HEK293T (cell line): Measurements from ENCODE around the gene KCNMA1.

Experiments used
- CTCF ChIA-PET: fragments of 350-600 bp; formaldehyde crosslinking; extraction: SDS; loops from one replicate; lab custom pipeline; 2021; ENCODE audit warnings: antibody characterized with exemption, inconsistent platforms; lab: Yijun Ruan, JAX
- POLR2A ChIA-PET: fragments of 350-600 bp; formaldehyde crosslinking; extraction: SDS; loops from one replicate; lab custom pipeline; 2020; ENCODE audit warnings: antibody characterized with exemption, inconsistent platforms; lab: Yijun Ruan, JAX
- DNase-seq: peaks from one replicate; pipeline ENCODE4 v3.0.0; 2012; ENCODE audit warnings: mixed read lengths; ENCODE audit errors: extremely low spot score
- ARNT ChIP-seq: fragments of 450-650 bp; IDR thresholded peaks from 2 replicates; pipeline ENCODE4 v1.6.1; 2017; ENCODE audit warnings: mild to moderate bottlenecking
- BHLHE40 ChIP-seq: fragments of 450-650 bp; IDR thresholded peaks from 2 replicates; pipeline ENCODE4 v1.6.1; 2016; ENCODE audit warnings: mild to moderate bottlenecking, moderate library complexity, borderline replicate concordance
- CTBP1 ChIP-seq: fragments of 450-650 bp; IDR thresholded peaks from 2 replicates; pipeline ENCODE4 v1.6.1; 2016; ENCODE audit warnings: borderline replicate concordance
- ELF4 ChIP-seq: fragments of 450-650 bp; IDR thresholded peaks from 2 replicates; pipeline ENCODE4 v1.6.1; 2017; ENCODE audit warnings: antibody characterized with exemption
- FOXA1 ChIP-seq: fragments of 450-650 bp; IDR thresholded peaks from 2 replicates; pipeline ENCODE4 v1.6.1; 2016; ENCODE audit warnings: mild to moderate bottlenecking
- FOXK2 ChIP-seq: fragments of 450-650 bp; IDR thresholded peaks from 2 replicates; pipeline ENCODE4 v1.6.1; 2016; ENCODE audit warnings: mild to moderate bottlenecking
- FOXM1 ChIP-seq: fragments of 450-650 bp; IDR thresholded peaks from 2 replicates; pipeline ENCODE4 v1.6.1; 2017; ENCODE audit warnings: mild to moderate bottlenecking, borderline replicate concordance
- HDGF ChIP-seq: fragments of 450-650 bp; IDR thresholded peaks from 2 replicates; pipeline ENCODE4 v1.6.1; 2017; ENCODE audit warnings: antibody characterized with exemption, borderline replicate concordance
- L3MBTL2 ChIP-seq: fragments of 450-650 bp; conservative IDR thresholded peaks from 2 replicates; pipeline ENCODE4 v1.6.1; 2016; ENCODE audit warnings: mild to moderate bottlenecking
- LEF1 ChIP-seq: fragments of 450-650 bp; IDR thresholded peaks from 2 replicates; pipeline ENCODE4 v1.6.1; 2017; ENCODE audit warnings: mild to moderate bottlenecking, borderline replicate concordance
- NFRKB ChIP-seq: fragments of 450-650 bp; IDR thresholded peaks from 2 replicates; pipeline ENCODE4 v1.6.1; 2016; ENCODE audit warnings: mild to moderate bottlenecking, moderate library complexity
- SP1 ChIP-seq: fragments of 450-650 bp; IDR thresholded peaks from 2 replicates; pipeline ENCODE4 v1.6.1; 2017
- SUZ12 ChIP-seq: fragments of 450-650 bp; IDR thresholded peaks from 2 replicates; pipeline ENCODE4 v1.6.1; 2016; ENCODE audit warnings: mild to moderate bottlenecking
- TARDBP ChIP-seq: fragments of 450-650 bp; IDR thresholded peaks from 2 replicates; pipeline ENCODE4 v1.6.1; 2016
- ZNF384 ChIP-seq: fragments of 450-650 bp; IDR thresholded peaks from 2 replicates; pipeline ENCODE4 v1.6.1; 2016
- TF ChIP-seq, protein P1 (sequence below): fragments of 450-650 bp; IDR thresholded peaks from 2 replicates; pipeline ENCODE4 v1.6.1; 2016

Gene KCNMA1

DNA sequence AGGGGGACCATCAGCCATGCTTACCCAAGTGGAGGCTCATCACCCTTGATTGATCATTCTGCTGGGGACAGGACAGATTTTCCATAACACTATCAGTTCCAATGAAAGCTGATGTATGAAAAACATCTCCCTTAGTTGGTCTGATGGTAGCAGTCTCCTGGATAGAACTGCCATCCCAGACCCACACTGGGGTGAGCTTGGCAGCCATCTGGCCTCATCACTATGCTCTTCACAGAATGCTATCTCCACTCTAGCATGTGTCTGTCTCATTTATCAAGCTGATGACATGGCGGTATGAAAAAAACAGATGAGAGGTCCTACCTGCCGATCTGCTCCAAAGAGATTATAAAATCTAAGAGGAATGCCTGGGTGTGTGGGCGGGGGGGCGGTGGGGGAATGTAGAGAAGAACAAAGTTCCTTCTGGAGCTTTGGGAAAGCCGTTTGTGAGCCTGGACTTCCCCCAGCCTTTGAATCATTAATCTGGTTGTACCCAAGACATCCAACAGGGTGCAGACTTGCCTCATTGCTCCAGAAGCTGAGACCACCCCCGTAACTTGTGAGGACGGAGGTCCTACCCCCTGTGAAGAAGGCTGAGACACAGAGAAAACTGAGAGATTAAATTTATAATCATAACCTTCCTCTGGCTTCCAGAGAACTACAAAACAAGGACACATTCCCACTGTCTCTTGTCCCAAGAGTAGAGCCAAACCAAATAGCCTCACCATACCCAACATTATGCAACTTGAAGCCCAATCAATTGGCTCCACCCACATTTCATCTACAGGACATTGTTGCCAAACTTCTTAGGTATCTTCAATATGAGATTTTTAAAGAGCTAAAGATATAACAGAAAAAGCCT, 340.8 kb downstream of the KCNMA1 start:
- POLR2A ChIA-PET = no interaction called here
- CTCF ChIA-PET = interaction anchor here (0.8 to 1.7 kb wide), 8 partner anchors 9 to 415 kb away, joined by 3 to 11 read pairs (median 5); no protein-coding TSS in a partner anchor
- no peak for DNase-seq
- no peak for TF ChIP-seq LEF1
- no peak for TF ChIP-seq FOXA1
- TF ChIP-seq ARNT = no peak
- TF ChIP-seq NFRKB = no peak
- TF ChIP-seq L3MBTL2 = no peak
- TF ChIP-seq TARDBP = no peak
- TF ChIP-seq, protein P1, sequence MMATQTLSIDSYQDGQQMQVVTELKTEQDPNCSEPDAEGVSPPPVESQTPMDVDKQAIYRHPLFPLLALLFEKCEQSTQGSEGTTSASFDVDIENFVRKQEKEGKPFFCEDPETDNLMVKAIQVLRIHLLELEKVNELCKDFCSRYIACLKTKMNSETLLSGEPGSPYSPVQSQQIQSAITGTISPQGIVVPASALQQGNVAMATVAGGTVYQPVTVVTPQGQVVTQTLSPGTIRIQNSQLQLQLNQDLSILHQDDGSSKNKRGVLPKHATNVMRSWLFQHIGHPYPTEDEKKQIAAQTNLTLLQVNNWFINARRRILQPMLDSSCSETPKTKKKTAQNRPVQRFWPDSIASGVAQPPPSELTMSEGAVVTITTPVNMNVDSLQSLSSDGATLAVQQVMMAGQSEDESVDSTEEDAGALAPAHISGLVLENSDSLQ = no peak
- TF ChIP-seq FOXK2 = no peak
- TF ChIP-seq ZNF384 = no peak
- TF ChIP-seq FOXM1 = no peak
- TF ChIP-seq CTBP1 = no peak
- no peak for TF ChIP-seq BHLHE40
- no peak for TF ChIP-seq SUZ12
- TF ChIP-seq ELF4 = no peak
- no peak for TF ChIP-seq SP1
- no peak for TF ChIP-seq HDGF

DNA sequence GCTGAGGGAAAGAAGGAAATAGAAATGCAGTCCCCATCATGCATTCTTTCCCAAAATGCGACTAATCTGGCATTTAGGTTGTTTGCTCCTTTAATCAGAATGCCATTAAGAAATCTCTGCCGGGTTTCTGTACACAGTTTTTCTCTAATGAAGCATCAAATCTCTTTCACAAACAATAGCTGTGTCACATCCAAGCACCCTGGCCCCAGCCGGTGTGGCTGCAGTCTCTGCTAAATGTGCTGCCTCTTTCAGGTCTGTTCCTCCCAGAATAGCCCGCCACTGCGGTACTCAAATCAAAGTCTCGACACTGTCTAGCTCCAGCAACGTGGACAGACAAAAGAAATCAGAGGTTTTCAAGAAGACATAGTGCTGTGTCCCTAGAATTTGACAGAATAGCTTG, 343.8 kb downstream of the KCNMA1 start:
- ChIA-PET POLR2A (interaction anchor here (0.6 kb wide), 1 partner anchor 12 kb away, joined by 3 read pairs; no protein-coding TSS in a partner anchor), CTCF (interaction anchor here (0.7 kb wide), 1 partner anchor 102 kb away, joined by 3 read pairs; no protein-coding TSS in a partner anchor)
- no peak for DNase-seq
- TF ChIP-seq TARDBP (no peak), FOXK2 (no peak), ZNF384 (no peak), CTBP1 (no peak), SP1 (no peak), NFRKB (no peak), FOXM1 (no peak), ARNT (no peak), BHLHE40 (no peak), L3MBTL2 (no peak), FOXA1 (no peak), LEF1 (no peak), ELF4 (no peak), HDGF (no peak), SUZ12 (no peak)
- TF ChIP-seq, protein P1 = no peak

DNA sequence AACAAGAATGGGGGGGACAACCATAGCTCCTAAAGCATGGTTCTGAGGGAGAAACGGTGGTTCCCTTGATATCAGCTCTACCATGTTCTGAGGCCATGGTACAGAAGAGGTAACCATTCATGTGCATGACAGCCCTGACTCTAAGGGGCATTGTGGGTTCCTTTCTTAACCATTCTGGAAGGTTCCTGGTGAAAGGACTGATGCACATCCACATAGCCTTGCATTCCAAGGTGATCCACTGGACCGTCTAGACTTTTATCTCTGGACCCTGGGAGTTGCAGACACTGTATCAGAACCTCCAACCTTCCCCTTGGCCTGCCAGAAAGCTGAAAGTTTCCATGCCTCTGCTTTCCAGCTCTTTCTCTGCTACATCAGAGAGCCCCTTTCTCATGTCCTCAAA, 344.3 kb downstream of the KCNMA1 start:
- POLR2A ChIA-PET = interaction anchor here (0.6 kb wide), 1 partner anchor 12 kb away, joined by 3 read pairs; no protein-coding TSS in a partner anchor
- CTCF ChIA-PET = no interaction called here
- TF ChIP-seq, protein P1 = no peak
- TF ChIP-seq CTBP1 (no peak), FOXK2 (no peak), FOXA1 (no peak), ELF4 (no peak), HDGF (no peak), ARNT (no peak)
- no peak for DNase-seq

DNA sequence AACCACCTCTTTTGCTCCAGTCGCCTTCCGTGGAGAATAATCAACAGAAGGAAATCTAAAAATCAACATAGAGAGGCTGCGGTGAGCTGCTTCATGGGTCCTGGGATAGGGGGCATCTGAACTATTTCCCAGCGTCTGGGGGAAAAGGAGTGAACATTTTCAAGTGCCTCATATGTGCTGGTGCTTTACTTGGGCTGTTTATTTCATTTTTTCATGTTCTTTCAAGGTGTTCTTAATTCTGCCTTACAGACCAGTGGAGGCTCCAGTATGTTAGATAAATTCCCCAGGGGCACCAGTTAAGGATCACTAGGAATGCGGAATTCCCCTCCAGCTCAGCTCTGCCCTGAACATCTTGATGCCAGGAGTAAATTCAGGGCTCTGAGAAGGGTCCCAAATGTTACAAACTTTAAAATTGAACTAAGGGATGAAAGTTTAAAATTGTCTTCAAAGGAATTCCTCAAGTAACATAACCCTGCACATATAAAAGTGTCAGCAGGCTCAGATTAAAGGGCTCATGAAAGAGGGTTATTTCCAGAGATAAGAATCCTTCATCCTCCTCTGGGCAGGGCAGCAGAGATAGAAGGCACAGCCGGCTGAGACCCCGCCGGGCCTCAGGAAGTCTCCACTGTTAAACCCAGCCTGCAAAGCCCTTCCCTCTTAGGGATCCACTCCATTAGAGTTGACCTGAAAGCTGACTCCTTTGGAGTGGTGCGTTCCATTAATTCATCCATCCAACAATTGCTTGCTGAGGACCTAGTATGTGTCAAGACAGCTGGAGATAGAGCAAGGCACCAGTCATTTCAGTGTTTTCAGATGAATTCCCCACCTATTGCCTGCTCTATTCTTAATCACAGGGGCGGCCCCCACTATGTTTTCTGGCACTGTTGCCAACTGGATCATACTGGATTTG, 345.8 kb downstream of the KCNMA1 start:
- ChIA-PET POLR2A (interaction anchor here (1.1 kb wide), 1 partner anchor 18 kb away, joined by 3 read pairs; no protein-coding TSS in a partner anchor), CTCF (interaction anchor here (0.6 to 0.9 kb wide), 5 partner anchors 19 to 738 kb away, joined by 3 to 5 read pairs (median 3); no protein-coding TSS in a partner anchor)
- TF ChIP-seq ARNT (no peak), SUZ12 (no peak), CTBP1 (no peak), FOXM1 (no peak), ELF4 (no peak), SP1 (no peak), LEF1 (no peak), FOXA1 (no peak), L3MBTL2 (no peak), BHLHE40 (no peak), ZNF384 (no peak), NFRKB (no peak)
- TF ChIP-seq, protein P1 = no peak
- no peak for DNase-seq
